GM11168 (cell line): ENCODE data around the gene RRP7A.
"Not testable (repeated sequence)": the region's sequence is repeated elsewhere in the genome, so short reads cannot be mapped to it uniquely, and the experiment has no call there.

Experiments
- in situ Hi-C: fragments of 300-500 bp; cut with MboI; formaldehyde crosslinking; loops from one replicate; pipeline ENCODE4 v1.12.0; 2022; ENCODE audit warnings: low sequenced_read_pairs; ENCODE audit not compliant: unreplicated experiment

The RRP7A gene

GRCh38 chr22:42537199-42537831 lies 17.7 kb upstream of the RRP7A start:
- in situ Hi-C loops: not testable (repeated sequence)

DNA sequence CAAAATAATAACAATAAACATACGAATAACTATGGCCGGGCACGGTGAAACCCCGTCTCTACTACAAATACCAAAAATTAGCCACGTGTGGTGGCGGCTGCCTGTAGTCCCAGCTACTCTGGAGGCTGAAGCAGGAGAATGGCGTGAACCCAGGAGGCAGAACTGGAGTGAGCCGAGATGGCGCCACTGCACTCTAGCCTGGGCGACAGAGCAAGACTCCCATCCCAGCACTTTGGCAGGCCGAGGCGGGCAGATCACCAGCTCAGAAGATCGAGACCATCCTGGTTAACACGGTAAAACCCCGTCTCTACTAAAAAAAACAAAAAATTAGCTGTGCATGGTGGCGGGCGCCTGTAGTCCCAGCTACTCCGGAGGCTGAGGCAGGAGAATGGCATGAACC lies 17.0 kb upstream of the RRP7A start:
- in situ Hi-C loops: not testable (repeated sequence)

DNA sequence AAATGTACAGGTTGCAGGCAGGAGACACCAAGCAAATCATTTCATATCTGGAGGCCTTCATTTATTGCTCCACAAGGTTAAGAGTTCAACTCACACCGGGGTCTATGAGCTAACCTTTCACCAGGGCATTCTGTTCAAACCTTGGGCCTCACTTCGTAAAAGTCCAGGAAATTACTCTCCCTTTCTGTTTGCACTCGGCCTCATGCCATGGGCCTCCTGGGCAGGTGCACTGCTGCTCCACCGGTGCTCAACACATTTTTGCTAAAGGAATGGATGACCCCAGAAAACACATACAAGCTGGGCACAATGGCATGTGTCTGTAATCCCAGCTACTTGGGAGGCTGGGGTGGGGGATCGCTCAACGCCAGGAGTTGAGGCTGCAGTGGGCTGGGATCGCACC lies 16.6 kb upstream of the RRP7A start:
- in situ Hi-C loops: no loop called here

GRCh38 chr22:42535082-42535731 lies 15.6 kb upstream of the RRP7A start:
- in situ Hi-C loops: not testable (repeated sequence)

DNA sequence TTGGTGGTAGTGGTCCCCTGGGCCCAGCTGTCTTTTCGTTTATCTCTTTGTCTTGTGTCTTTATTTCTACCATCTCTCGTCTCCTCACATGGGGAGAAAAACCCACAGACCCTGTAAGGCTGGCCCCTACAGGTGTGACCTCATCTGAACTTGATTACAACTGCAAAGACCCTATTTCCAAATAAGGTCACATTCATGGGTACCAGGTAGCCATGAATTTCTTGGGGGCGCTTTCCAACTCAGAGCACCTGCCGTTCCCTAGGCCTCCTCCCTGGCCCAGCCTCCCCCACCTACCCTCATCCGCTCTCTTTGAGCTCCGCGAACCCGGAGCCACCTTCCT lies 14.0 kb upstream of the RRP7A start:
- in situ Hi-C loops: no loop called here

GRCh38 chr22:42531401-42532084 lies 11.9 kb upstream of the RRP7A start:
- in situ Hi-C loops: not testable (repeated sequence)

DNA sequence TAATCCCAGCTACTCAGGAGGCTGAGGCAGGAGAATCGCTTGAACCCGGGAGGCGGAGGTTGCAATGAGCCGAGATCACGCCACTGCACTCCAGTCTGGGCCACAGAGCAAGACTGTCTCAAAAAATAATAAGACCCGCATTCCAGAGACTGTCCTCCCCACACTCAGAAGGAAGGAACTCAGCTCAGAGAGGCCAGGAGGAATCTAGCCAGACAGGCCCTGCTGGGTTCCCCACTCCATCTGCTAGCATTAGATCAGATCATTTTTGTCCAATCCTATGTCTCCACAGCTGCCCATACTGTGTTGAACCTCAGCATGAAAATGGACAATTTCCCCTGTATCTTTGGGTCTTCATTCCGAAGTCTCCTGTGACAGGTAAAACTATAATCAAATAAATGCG lies 9.8 kb upstream of the RRP7A start:
- in situ Hi-C loops: not testable (repeated sequence)

- in situ Hi-C loops: no loop called here
Measured at GRCh38 chr22:42528591-42529307, 9.2 kb upstream of the RRP7A start.

- in situ Hi-C loops: no loop called here
Measured at GRCh38 chr22:42522546-42522945, 3.0 kb upstream of the RRP7A start.

GRCh38 chr22:42521228-42521546 lies 1.6 kb upstream of the RRP7A start:
- in situ Hi-C loops: no loop called here

DNA sequence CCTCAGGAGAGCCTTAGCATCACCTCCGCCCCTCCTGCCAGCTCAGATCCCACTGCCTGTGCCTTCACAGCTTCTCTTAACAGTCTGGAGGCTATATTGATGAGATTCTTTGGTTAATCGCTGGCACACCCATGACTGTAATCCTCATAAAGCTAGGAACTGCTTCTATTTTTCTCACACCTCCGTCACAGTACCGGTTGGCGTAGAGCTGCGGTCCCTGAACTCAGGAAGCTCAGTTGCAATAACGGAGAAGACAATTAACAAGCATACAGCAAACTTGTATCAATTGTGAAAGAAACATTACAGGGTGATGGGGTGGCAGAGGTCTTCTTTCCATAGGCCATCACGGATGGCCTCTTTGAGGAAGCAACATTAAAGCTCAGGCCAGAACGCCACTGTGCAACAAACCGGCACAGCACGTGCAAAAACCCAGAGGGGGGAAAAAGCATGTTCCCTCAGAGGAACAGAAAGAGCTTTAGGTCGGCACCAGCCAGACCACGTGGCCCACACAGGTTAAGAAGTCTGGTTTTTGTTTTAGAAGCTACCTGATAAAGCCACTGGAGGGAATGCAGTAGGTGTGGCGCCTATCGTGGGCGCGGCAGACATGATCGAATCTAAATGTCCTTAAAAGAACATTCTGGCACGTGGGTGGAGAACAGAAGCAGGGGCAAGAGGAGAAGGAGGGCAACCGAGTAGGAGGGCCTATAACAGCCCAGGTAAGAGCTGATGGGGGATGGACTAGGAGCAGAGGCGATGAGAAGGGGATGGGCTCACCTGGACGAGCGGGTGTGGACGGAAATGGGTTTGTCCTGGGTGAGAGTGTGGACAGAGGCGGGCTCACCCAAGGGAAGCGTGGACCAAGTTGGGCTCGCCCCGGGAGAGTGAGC lies 715 bp downstream of the RRP7A start:
- in situ Hi-C loops: not testable (repeated sequence)

DNA sequence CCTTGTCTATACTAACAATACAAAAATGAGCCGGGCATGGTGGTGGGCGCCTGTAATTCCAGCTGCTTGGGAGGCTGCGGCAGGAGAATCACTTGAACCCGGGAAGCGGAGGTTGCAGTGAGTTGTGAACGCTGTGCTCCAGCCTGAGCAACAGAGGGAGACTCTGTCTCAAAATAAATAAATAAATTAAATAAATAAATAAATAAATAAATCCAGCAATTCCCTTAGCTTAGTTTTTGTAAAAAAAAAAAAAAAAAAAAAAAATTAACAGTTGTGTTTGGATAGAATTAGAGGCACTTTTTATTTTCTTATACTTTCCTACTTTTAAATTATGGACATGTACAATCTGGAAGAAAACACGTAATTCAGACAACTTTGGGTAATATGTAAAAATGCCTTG lies 2.5 kb downstream of the RRP7A start:
- in situ Hi-C loops: not testable (repeated sequence)

DNA sequence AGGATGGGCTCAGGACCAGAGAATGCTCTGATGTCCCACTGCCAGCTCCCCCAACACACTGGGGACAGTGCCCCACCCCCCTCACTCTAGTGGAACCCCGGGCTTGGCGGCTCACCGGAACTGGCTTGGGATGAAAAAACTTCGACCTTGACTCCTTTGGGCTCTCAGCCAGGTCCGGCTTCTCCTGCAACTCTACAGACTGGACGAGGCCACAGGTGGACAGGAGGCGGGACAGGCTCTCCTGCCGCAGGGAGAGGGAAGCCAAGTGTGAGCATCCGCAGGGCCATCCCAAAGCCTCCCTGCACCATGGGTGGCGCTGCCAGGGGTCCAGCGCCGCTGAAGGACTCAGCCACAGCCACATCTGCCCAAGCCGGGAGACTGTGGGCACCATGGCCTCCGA lies 3.7 kb downstream of the RRP7A start:
- in situ Hi-C loops: no loop called here

DNA sequence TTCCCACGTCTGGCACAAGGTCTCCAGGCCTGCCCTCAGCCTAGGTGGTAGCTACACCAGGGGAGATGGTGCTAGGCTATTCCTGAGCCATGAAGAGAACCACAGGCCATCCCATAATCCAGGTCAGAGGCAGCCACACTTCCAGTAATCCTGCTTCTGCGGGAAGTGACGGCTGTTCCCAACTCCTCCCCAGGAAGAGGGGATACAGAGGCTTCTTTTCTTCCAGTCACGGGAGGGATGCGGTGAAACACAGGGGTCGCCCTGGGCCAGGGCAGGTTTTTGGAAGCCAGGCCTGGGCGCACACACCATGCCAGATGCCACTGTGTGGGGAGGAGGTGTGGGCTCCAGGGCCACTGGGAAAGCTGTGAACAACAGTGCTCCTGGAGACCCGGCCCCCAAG lies 4.3 kb downstream of the RRP7A start:
- in situ Hi-C loops: not testable (repeated sequence)

GRCh38 chr22:42514331-42514730 lies 5.3 kb downstream of the RRP7A start:
- in situ Hi-C loops: loop anchor here (5.0 kb wide), 1 partner anchor 63 kb away; no protein-coding TSS in a partner anchor

- in situ Hi-C loops: loop anchor here (5.0 kb wide), 1 partner anchor 65 kb away; no protein-coding TSS in a partner anchor
Measured at GRCh38 chr22:42512273-42512990, 7.2 kb downstream of the RRP7A start.

DNA sequence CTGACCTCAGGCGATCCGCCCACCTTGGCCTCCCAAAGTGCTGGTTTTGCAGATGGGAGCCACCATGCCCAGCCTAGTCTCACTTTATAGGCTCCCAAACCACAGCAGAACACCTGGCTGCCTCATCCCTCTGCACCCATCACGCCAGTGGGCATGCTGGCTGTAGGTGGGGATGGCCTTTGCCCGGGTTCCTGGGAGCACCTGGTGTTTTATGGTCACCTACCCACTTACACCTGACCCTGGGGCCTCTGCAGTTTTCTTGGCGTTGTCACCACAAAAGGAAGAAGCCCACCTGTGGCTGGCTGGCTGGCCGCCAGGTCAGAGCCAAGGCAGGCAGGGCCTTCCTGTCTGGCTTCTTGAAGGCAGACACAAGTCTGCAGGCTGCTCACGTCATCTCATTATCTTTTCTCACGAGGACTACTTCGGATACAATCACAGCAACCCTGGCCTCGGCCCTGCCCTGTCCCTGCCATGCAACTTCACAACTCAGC lies 8.2 kb downstream of the RRP7A start:
- in situ Hi-C loops: loop anchor here (5.0 kb wide), 1 partner anchor 66 kb away; no protein-coding TSS in a partner anchor

- in situ Hi-C loops: no loop called here
Measured at GRCh38 chr22:42509548-42509947, 10.0 kb downstream of the RRP7A start.

DNA sequence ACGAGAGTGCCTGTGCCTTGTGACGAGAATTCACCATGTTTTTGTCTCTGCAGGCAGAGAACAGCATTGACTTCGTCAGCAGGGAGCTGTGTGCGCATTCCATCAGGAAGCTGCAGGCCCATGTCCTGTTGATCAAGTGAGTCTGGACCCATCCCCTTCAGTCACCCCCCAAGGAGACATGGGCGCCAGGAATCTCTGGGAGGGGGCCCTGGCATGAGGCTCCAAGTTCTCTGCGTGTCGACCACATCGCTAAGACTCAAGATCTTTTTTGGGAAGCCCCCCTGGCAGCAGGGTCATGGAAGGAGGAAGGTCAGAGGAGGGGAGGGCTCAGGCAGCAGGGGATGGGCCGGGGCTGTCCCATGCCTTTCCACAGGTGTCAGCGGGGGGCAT lies 10.6 kb downstream of the RRP7A start:
- in situ Hi-C loops: not testable (repeated sequence)
